Inflammatory macrophage treated with lipopolysaccharide for 1 hour (primary cell): ENCODE measurements around the gene ZCCHC24.

Experiments used
- DNase-seq, 2 donors: peaks; one replicate each; pipeline ENCODE4 v3.0.0-alpha.2; 2020 to 2022

ZCCHC24 gene

GRCh38 chr10:79445977-79446757 is 743 bp upstream of the ZCCHC24 start:
- no peak for DNase-seq

GRCh38 chr10:79444199-79445119 is 965 bp downstream of the ZCCHC24 start:
- DNase-seq, result peak; percentile 62 to 64

DNA sequence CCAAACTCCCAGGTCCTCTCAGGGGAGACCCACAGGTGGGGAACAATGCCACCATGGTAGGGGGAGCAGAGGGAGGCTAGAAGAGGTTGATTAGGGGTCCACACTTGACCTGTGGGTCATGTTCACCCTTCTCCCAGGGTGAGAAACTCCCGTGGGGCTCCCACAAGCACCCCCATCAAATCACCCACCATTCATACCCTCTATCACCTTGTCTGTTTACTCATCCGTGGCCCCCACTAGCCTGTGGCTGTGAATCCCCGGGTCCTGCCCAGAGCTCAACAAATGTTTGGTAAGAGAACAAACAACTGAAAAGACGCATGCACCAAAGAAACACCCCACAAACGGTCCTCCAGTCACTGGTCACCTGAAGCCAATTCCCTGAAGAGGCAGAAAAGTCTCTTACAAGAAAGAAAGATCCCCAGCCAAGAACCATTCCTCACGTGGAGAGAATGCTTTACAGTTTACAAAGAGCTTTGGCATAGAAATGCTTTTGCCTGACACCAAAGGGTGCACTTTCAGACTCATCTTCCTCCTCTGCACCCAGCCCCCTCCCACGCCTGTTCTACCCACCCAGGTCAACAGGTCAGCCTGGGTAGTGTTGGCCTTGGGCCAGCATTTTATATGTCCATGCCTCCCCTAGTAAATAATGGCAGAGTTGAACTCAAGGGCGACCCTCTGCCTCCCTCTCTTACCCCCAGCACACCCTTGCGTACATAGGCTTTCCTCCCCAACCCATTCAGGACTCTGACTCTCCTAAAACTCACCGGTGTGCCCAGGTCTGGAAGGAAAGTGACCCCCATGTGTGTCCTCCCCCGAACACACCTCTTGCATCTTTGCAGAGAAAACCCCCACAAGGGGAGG is 1.9 kb downstream of the ZCCHC24 start:
- peak in 1 of 2 donors; percentile 14 for DNase-seq

DNA sequence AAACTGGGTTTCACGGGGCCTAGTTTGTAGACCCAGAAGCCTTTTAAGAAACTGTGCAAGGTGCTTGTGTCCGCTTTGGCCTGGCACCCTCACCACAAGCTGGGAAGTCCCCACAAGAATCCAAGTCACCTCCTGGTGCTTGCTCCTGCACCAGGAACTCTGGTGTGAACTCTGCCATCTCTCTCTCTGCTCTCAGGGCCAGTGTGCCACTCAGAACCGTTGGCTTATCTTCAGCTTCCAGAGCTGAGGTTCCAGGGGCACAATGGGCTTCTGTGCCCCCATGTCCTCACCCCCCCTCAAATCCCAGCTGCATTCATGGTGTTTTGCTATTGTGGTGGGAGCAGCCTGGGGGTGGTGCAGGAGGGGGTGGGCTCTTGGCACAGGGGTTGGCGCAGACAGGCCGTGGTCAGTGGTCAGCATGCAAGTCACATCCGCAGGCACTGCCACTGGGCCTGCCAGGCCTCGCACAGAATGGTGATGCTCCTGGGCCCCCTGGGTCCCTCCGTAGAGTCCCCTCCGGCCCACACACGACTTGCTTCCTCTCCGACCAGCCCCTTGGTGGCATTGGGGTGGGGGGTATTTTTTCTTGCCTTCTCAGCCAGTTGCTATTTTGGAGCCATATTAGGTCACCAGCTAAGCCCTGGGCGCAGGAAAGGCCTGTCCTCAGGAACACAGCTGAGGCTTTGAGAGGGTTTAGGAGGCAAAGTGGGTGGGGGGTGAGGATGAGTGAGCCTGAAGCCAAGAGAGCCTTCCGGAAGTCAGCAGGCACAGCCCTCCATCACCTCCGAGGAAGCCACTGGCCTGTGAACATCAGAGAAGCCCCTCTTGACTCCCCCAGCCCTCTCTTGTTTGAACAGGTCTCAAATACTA is 3.0 kb downstream of the ZCCHC24 start:
- DNase-seq, result no peak

DNA sequence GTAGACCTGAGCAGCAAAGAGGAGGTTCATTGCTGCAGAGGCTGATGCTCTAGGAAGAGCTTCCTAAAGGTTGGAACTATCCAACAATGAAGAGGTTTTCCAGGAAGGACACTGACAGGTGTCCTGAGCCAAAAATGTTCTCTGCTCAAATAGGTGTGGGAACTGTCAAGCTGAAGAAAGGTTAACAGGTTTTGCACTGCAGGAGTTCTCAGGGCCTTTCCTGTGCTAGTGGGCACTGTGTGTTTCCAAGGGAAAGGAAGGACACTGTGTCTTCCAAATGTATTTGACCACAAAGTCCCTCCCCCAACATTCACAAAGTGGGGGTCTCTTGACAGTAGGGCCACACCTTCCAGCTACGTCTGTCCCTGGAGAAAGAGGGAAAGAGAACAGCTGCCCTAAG is 4.0 kb downstream of the ZCCHC24 start:
- no peak for DNase-seq

GRCh38 chr10:79440281-79440680 is 5.1 kb downstream of the ZCCHC24 start:
- no peak for DNase-seq

- DNase-seq, result no peak
Measured at GRCh38 chr10:79438699-79439085, 6.7 kb downstream of the ZCCHC24 start.

DNA sequence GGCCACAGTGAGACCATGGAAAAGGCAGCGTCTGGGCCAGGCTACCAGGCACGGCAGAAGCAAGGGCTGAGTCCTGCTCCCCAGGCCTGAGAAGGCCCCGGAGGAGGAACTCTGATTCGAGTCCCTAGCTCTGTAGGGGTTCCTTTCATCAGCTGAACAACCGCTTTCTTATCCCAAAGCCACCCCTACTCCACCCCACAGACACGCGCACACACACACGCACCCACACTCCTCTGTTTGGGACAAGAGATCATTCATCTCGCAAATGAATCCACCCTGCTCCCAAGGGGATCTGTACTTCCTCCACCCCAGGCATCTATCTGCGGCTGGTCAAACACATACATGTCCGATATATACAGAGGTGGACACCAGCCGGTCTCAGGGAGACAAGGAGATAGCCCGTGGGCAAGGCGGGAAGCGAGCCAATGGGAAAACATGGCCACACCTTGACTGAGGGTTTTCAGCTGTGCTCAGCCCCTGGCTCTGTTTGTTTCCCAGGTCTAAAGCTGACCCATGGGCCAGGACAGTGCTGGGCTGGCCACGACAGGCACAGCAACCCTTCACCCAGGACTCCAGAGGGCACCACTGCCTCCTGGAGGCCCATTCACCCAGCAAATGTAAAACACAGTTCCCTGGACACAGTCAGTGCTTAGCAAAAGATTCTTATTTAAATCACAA is 7.3 kb downstream of the ZCCHC24 start:
- no peak for DNase-seq

DNA sequence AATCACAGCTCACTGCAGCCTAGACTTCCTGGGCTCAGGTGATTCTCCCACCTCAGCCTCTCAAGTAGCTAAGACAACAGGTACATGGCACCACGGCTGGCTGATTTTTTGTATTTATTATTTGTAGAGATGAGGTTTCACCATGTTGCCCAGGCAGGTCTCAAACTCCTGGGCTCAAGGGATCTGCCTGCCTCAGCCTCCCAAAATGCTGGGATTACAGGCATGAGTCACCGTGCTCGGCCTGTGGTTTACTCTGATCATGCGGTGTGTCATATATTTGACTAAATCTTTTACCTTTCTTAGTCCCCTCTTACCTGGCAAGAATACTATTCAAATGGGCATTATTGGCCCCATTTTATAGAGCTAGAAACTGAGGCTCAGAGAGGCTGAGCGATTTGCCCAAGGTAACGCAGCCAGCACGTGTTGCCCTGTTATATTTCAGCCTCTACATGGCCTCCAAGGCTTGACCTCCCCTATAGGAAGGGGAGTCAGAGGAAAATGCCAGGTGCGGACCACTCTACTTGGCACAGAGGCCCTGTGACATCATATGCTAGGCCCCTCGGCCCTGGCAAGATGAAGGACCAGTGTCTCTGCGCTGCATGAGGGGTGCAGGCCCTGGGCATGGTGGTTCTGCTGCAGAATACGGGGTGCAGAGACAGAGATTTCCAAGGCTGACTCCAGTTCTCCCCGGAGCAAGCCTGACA is 8.2 kb downstream of the ZCCHC24 start:
- no peak for DNase-seq

- no peak for DNase-seq
Measured at GRCh38 chr10:79436850-79437103, 8.6 kb downstream of the ZCCHC24 start.

DNA sequence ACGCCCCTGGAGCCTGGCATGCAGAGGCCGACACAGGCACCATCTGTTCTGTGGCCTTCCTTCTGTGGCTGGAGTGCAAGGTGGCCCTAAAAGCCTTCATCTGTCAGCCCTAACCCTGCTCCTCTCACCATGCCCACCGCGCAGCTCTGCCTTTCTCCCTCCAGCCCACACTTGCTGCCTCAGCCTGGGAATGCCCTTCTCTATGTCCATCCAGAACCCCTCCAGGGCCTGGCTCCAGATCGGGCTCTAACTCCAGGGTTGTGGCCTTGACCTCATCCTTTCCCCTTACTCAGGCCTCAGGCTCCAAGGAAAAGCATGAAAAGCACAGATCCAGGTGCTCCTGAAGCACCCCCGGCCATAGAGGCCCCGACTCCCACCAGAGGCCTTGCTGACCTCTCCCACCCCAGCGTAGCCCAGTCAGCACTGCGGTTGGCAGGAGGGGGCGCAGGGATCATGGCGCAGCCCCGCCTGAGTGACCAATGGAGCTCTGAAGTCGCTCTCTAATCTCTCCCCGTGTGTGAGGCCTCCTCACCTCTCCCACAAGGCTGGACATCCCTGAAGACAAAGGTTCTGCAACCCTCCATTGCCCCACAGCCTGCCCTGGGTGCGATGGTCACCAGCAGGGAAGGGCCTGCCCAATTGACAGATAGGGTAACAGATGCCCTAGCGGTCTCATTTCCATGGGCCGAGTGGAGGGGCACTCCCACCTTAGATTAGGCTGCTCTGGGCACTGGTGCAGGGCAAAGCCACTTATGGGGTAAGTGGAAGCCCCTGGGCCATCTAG is 9.2 kb downstream of the ZCCHC24 start:
- DNase-seq, result no peak

DNA sequence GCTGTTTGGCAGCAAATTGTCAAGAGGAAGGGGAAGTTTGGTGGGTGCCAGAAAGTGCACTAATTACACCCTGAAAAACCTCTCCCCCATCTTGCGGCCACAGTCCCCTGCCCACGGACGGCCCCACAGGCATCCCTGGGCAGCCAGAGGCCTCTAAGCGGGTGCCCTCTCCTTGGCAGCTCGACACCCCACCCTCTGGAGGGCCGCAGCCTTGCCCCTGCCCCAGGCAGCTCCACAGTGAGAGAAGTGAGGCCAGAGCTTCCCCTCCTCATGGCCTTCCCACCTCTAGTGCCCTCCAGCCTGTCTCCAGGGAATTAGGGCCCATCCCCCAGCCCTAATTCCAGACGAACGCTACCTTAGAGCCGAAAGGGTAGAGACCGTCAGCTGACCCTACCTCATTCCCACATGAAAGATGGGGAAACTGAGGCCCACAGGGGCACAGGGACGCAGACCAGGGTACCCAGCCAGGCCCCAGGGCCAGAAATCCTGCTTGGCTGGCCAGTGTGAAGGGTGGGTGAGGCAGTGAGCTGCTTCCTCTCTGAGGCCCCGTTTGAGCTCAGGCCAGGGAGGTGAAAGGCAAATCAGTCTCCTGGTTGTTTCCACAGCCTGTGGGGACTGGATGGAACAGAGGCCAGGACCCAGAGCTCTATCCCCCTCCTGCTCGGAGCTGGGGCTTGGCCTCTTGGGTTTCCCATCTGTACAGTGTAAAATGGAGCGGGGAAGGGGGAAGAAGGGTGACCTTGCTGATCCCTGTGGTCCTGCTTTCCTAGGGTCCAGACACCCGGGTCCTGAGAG is 10.0 kb downstream of the ZCCHC24 start:
- no peak for DNase-seq

- DNase-seq, result no peak
Measured at GRCh38 chr10:79434821-79435251, 10.6 kb downstream of the ZCCHC24 start.

- no peak for DNase-seq
Measured at GRCh38 chr10:79434223-79434687, 11.2 kb downstream of the ZCCHC24 start.

GRCh38 chr10:79433324-79434222 is 11.9 kb downstream of the ZCCHC24 start:
- no peak for DNase-seq

GRCh38 chr10:79431891-79432831 is 13.3 kb downstream of the ZCCHC24 start:
- no peak for DNase-seq

- no peak for DNase-seq
Measured at GRCh38 chr10:79431428-79431827, 14.0 kb downstream of the ZCCHC24 start.
